ENCODE results near the gene COL6A1.

The COL6A1 gene

DNA sequence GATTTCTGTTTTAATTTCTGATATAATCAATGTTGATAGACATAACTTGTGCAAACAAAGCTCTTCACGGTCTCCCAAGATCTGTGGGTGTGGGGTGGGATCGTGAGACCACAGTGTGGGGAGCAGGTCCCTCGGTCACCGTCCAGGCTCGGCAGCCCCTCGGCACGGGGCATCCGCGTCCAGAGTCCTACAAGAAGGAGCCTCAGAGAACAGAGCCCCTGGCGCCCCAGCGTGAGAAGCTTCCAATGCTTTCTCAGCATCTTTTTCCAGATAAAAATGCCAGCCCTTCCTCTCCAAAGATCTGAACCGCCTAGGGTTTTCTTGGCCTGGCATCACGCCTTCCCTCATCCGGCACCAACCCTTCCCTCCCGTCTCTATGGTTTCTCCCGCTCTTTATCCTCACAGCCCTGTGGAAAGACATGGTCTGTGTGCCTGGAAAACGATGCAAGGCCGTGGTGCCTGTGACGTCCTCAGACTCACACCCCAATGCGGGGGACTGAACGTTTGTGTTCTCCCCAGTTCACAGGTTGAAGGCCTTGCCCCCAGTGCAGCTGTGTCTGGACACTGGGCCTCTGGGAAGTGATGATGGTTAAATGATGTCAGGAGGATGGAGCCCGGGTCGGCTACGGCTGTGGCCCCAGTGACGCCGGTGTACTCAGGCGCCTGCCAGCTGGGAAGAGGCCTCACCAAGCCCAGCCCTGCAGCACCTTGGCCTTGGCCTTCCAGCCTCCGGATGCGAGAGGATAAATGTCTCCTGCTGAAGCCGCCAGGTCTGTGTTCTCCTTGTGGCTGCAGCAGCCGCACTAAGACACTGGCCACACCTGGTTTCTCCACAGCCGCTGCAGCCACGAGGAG is 70.5 kb downstream of the COL6A1 start:
- no peak overlapping the region for H3K4me3 ChIP-seq (ENCODE audit: low read depth, low read length)
- TF ChIP-seq, protein P1, sequence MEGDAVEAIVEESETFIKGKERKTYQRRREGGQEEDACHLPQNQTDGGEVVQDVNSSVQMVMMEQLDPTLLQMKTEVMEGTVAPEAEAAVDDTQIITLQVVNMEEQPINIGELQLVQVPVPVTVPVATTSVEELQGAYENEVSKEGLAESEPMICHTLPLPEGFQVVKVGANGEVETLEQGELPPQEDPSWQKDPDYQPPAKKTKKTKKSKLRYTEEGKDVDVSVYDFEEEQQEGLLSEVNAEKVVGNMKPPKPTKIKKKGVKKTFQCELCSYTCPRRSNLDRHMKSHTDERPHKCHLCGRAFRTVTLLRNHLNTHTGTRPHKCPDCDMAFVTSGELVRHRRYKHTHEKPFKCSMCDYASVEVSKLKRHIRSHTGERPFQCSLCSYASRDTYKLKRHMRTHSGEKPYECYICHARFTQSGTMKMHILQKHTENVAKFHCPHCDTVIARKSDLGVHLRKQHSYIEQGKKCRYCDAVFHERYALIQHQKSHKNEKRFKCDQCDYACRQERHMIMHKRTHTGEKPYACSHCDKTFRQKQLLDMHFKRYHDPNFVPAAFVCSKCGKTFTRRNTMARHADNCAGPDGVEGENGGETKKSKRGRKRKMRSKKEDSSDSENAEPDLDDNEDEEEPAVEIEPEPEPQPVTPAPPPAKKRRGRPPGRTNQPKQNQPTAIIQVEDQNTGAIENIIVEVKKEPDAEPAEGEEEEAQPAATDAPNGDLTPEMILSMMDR (IDR thresholded peaks at IDR 0.05; ENCODE audit: borderline replicate concordance, insufficient read depth, low read depth, low read length), result no peak

DNA sequence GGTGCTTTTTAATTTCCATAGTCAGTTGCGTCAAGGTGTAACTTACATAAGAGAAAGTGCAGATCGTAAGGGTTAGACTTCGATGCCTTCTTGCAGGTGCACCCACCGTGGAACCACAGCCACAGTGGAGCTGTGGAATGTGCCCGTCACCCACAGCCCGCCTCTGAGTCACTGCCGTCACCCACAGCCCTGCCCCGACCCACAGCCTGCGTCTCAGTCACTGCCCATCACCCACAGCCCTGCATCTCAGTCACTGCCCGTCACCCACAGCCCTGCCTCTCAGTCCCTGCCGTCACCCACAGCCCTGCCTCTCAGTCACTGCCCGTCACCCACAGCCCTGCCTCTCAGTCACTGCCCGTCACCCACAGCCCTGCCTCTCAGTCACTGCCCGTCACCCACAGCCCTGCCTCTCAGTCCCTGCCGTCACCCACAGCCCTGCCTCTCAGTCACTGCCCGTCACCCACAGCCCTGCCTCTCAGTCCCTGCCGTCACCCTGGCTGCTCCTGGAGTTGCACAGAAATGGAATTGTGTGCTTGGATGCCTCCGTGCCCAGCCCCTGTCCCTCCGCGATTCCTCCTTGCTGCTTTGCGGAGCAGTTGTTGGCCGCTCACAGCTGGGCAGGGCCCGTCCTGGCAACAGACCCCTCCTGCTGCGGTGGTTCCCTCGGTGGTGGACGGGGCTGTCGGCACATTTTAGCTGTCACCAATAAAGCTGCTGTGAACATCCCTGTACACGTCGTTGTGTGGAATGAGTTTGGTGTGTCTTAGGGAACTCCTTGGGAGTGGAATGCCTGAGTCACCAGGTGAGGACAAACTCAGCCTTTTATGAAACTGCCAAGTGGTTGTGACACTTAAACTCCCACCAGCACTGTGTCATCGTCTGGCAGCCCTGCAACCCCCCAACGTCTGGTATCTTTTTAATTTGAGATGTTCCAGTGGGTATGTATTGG is 71.4 kb downstream of the COL6A1 start:
- no peak overlapping the region for H3K4me3 ChIP-seq (ENCODE audit: low read depth, low read length)
- TF ChIP-seq, protein P1 (IDR thresholded peaks at IDR 0.05; ENCODE audit: borderline replicate concordance, insufficient read depth, low read depth, low read length), result no peak

DNA sequence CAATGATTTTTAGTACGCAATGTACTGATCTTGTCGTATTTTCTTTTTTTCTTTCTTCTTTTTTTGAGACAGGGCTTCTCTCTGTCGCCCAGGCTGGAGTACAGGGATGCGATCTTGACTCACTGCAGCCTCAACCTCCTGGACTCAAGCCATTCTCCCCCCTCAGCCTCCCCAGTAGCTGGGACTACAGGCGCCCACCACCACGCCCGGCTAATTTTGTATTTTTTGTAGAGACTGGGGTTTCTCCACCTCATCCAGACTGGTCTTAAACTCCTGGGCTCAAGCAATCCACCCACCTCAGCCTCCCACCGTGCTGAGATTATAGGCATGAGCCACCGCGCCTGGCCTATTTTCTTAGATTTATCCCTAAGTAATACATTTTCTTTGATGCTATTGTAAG is 72.5 kb downstream of the COL6A1 start:
- H3K4me3 ChIP-seq (ENCODE audit: low read depth, low read length), result no peak overlapping the region
- TF ChIP-seq, protein P1 (IDR thresholded peaks at IDR 0.05; ENCODE audit: borderline replicate concordance, insufficient read depth, low read depth, low read length), result no peak

DNA sequence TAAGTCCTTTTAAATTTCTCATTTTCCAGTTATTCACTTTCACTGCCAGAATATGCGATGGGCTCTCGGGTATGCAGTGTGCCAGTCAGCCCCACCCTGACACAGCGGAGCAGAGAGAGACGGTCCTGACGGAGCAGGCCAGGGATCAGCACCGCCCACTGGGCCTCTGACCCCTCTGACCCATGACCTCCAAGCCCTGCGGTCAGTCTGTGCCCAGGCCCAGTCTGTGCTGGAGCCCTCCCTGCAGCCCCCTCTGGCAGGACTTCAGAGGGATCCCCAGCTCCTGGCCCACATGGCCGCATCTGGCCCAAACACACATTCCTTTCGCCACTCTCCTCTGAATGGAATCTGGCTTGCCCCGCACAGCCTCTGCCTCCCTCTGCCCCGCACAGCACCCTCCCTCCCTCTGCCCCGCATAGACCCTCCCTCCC is 72.9 kb downstream of the COL6A1 start:
- H3K4me3 ChIP-seq (ENCODE audit: low read depth, low read length), result no peak overlapping the region

More for the DNA sequence above, 72.9 kb downstream of the COL6A1 start:
- TF ChIP-seq, protein P1 (IDR thresholded peaks at IDR 0.05; ENCODE audit: borderline replicate concordance, insufficient read depth, low read depth, low read length), result no peak
